NCI-H82 (cell line): Measurements from ENCODE around the gene C4orf50.
A peak's percentile ranks its signal among the peaks of the same experiment; 100 is the strongest.
"Not testable (repeated sequence)": the region's sequence is repeated elsewhere in the genome, so short reads cannot be mapped to it uniquely, and the experiment has no call there.

Source experiments
- DNase-seq: peaks from one replicate; lab custom pipeline; 2025; lab: John Stamatoyannopoulos, UW

Gene C4orf50

DNA sequence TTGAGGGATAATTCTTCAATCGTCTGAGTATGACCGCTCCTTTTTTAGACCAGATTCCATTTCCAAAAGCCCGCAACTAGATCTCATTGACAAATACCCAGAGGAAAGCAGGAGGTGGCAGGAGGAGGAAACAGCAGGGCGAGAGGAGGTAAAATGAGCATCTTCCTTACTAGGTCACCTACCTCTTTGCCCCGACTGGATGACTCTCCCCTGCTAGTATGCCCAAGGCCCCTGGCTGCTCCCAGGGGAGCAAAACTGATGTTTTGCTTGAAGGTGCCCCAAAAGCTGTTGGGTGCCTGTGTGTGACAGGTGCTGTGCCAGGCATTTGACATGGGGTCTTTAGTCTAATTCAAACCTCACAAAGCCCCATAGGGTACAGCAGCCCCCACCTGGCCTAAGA, 48.9 kb downstream of the C4orf50 start:
- no peak for DNase-seq

- DNase-seq = no peak
Observed at GRCh38 chr4:5968246-5968645, 50.0 kb downstream of the C4orf50 start.

DNA sequence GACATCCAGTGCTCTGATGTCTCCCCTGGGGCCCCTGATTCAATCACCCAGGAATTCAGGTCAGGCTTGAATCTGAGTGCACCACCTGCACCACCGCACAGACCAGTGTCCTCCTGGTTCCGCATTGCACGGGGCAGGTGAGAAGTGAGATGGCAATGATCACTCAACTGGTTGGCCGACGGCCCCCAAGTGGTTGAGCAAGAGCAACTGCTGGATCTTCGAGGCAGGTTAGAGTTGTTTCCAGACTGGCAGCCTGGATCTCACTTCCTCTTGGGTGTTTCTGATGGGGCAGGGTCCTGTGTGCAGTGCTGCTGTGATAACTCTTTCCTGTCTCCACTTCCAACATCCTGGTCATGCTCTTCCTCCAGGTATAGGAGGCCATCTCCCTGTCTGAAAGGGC, 50.4 kb downstream of the C4orf50 start:
- no peak for DNase-seq

- DNase-seq = no peak
Observed at GRCh38 chr4:5965225-5965624, 53.0 kb downstream of the C4orf50 start.

- no peak for DNase-seq
Observed at GRCh38 chr4:5964030-5964429, 54.2 kb downstream of the C4orf50 start.

DNA sequence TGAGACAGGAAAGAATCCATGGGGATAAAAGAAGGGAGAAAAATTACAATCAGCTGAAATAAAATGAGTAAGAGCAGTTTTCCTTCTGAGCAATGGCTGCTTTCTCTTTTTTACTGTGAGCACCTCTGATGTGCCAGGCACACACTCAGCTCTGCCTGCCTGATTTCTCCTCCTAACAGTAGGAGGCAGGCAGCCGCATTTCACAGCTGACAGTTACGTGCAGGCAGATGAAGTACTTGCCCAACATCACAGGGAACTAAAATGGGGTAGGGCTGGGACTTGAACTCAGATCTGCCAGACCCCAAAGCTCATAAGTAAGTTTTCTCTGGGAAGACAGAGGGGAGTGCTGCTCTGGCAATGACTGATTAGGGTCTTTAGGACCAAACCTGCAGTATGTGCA, 54.6 kb downstream of the C4orf50 start:
- peak; percentile 32 for DNase-seq

DNA sequence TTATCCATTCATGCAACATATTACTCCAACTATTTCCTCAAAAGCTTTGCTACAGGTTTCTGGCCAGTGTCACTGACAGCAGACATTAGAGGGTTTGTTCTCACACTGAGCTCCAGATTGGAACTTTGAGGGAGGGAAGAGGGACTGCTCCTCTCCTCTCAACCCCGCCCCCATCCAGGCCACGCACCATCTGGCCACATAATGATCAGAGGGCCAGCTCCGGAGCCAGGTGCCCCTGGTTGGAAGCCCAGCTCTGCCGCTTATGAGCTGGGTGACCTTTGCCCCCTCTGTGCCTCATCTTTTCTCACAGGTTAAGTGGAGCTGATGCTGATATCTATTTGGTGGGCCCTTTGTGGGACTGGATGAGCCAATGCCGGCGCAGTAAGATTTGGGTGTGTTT, 55.8 kb downstream of the C4orf50 start:
- peak; percentile 81 for DNase-seq

DNA sequence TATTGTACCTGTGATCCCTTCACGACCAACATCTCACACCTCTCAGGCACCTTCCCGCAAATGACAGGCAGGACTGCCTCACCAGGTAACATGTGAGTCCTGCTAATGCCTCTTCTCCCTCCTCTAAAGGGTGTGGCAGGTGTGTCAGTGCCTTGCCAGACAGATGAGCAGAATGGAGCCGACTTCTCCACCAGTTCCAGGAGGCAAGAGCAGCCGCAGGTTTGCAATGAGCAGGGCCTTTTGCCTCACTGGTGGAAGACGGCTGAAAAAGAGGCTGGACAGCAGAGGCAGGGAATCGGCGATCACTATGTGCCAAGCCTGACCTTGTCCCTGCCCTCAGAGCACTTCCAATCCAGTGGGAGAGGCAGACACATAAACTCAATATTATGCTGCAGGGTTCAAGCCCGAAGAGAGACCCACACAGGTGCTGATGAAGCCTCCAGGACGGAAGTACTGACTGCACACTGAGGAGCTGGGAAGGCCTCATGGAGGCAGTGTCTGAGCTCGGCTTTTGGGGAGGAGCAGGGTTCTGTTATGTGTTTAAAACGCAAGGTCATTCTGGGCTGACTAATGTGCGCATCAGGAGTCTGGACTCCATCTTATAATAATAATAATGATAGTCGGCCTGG, 57.9 kb downstream of the C4orf50 start:
- no peak for DNase-seq

DNA sequence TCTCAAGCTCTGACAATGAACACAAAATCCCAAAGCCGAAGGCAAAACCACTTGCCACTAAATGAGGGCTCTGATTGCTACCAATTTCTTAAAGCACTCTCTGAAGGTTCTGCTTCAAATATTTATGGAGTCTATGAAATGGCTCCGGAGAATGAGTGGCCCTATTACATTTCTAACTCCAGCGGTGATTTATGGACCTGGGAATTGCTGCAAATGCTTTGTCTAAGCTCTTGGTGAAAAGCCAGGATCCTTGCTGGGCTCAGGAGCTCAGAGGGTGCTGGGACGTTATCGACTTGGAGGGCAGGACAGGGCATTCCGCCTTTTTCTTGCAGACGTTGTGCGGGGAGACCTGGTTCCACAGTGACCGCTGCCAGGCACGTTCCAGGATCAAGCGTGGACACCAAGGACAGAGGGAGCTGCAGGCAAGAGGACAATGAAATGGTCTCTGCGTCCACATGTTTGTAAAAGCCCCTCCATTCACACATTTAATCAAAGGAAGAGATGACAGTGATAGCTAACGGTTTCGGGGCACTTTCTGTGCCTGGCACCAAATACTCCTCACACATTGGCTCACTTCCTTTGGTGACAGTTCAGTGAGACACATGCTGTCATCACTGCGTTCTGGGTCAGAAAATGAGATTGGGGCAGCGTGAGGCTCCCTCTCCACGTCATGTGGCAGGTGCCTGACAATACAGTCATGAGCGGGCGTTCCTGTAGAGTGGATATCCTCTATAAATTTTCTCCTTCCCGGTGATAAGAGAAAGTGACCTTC, 58.8 kb downstream of the C4orf50 start:
- DNase-seq = no peak

DNA sequence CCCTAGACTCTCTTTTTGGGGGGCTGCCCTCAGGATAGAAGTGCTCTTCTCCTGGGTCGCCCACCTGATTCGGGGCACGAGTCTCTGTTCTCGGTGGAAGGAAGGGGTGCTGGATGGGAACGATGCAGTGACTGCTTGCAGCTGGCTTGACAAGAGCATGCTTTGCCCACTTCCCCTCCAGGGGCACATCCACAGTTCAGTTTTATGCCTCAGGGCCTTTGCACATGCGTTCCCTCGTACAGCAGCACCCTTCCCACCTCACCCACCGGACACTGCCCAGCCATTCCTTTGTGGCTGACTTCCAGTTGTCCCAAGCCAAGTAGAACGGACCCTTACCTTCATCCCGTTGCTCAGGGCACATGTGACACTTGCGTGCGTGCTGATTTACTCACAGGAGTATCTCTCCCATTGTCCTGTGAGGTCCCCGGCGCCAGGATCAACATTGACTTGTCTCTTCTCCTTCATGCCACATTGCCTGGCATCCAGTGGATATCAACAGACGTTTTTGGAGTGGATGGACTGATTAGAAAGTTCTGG, 60.0 kb downstream of the C4orf50 start:
- DNase-seq = no peak

DNA sequence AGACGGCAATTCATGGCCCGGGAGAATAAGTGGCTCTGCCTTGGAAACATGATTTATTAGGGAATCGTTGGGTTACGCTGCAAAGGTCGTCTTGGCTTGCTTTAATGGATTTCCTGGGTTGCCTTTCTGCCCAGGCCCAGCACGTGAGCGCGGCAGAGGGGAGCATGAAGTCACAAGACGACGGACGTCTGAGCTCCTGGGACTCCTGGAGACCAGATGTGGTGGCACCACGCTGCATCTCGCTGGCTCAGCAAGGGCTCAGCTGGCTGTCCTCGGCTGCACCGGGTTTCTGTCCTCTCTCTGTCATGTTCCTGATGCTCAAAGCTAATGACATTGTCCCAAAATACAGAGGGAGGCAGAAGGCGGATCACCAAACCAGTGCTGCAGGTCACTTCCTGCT, 61.2 kb downstream of the C4orf50 start:
- peak; percentile 42 for DNase-seq

DNA sequence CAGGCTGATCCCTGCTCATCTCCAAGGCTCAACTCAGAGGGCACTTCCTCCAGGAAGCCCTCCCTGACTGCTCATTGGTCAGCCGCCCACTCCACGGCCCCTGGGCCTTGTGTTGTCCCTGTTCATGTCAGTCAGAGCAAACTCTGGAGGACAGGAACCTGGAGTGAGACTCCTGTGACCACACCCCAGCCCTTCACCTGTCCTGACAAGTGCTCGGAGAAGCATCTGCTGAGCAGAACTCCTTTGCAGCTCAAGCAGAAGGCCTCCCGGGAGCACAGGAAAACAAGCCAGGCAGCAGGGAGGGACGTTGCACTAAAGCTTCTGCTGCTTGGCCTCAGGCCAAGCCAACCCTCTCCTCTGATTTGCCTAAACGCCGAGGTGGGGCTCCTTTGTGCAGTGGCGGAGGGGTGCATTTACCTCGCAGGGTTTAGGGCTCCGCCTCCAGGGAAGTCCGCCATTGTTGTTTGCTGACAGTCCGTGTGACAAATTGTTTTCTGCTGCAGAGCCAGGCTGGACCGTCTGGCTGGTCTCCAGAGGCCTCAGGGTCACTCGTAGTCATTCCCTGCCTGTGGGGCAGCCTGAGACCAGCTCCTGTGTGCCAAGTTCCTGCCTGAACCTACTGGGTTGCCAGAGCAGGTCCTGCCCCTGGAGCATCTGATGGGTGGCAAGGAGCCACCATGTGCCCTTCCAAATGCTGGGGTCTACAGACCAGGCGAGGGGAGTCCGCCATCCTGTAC, 61.8 kb downstream of the C4orf50 start:
- peak; percentile 96 for DNase-seq

- no peak for DNase-seq
Observed at GRCh38 chr4:5955856-5956255, 62.4 kb downstream of the C4orf50 start.

- peak; percentile 70 for DNase-seq
Observed at GRCh38 chr4:5955201-5955821, 62.9 kb downstream of the C4orf50 start.

DNA sequence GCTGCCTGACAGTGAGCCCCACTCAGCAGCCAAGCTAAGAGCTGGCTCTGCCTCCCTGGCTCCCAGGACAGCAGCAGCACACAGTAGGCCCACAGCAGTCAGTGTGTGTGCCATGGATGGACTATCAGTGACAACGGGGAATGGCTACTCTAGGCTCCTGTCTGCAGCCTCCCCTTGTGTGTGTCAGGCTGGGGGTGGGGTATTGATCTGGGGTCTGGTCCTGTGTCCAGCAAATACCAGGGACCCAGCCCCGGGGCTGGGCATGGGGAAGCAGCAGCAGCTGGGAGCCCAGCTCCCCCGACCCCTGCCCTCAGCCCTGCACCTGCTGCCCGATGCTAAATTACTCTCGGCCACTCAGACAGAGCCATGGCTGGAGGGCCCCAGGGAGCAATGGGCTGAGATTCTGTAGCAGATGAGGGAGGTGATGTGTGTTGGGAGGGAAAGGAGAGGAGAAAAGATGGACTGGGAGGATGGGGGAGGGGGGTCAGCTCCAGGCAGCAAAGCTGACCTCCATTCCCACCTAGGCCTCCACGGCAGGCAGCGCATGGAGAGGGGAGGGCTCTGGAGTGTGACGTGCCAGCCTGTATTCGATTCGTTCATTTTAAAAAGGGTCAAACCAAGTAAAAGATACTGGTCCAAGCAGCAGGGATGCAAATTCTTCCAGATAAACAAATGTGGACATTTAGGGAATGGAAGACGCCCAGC, 64.0 kb downstream of the C4orf50 start:
- DNase-seq = no peak

DNA sequence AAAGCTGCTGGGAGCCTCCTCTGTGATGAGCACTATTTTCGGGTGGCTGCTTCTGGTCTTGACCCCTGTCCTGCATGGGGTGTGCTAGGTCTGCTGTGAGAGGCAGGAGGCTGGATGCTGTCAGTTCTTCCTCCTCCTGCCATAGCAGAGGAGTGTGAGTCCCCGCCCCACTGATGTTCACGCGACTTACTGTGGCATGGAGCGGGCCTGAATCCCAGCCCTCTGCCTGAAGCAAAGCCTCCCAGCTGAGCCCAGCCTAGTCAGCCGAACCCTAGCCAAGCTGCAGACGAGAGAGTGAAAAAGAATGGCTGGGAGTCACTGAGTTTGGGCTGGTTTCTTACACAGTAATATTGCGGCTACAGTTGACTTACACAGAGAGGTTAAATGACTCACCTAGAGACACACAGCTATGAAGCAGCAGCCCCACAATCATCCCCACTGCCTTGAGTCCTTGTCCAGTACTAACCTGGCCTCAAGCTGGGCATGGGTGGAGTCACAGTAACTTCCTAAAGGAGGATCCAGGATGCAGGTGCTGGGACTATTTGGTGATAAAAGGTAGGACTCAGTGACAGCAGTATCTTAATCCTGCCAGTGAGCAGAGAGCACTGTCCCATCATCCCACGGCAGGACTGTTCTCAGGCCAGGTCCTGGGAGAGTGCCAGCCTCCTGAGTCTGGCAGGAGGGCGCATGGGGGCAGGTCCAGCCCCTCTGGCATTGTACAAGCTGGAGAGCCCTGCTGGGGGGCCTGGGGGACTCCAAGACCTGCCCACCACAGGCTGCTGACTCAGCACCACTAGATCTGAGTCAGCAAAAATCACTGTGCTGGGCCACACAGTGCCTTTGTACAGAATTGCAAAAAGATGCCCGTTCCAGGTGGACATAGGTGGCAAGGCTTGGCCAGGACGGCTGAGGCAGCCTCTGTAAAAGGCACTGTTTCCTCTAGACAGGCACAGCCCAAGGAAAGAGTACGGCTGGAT, 65.0 kb downstream of the C4orf50 start:
- DNase-seq = no peak

GRCh38 chr4:5952286-5952974, 65.8 kb downstream of the C4orf50 start:
- DNase-seq = no peak

GRCh38 chr4:5946653-5947052, 71.6 kb downstream of the C4orf50 start:
- DNase-seq = not testable (repeated sequence)

DNA sequence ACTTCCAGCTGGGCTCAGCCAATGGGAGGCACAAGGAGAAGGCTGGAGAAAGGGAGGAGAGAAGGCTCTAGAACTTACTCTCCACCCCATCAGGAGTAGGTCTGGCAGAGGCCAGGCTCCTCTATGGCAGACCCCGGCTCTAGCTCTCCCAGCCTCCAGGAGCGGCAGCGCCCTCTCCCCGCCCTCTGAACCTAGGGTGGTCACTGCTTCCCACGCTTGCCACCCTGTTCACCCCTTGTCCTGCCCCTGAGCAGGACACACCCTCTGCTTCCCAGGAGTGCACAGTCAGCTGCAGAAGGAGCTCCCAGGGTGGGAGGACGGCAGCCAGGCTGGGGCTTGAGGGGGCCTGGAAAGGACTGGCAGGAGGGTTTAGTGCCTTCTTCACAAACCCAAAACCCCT, 72.3 kb downstream of the C4orf50 start:
- no peak for DNase-seq

GRCh38 chr4:5945171-5945570, 73.1 kb downstream of the C4orf50 start:
- no peak for DNase-seq
